ENCODE results near the gene LEPR.

LEPR gene

DNA sequence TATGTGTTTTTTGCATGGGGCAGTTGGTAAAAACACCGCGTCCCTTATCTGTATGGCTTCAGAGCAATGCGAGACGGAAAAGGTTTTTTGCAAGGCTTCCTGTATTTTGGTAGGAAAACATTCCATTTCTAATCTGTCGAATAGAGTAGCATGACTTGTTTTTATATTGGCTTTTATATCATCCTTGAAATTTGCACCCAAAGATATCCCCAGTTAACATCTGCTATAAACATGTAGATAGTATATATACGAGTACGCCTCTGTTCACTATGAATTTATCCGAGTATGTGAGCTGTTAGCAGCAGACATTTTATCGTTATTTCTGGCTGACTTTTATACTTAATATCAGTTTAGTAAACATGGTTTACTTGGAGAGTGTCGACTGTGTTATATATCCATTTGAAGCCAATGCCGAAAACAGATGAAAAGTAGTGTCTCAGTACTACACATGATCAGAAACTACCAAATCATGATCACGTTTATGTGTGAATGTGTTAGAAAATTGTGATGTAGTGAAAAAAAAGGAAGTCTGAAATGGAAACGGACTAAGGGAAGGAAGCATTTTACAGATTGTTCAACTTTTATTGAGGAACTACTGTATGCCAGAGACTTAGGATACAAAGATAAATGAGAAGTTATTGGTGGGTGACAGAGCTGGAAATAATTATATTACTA, 1.0 kb downstream of the LEPR start:
- no peak overlapping the region for H4K8ac ChIP-seq (ENCODE audit: low read length)
- H3K9ac ChIP-seq (ENCODE audit: low read length): peak overlapping the region; percentile 99
- no peaks in the 10 kb centered on the region for H3K9me3 ChIP-seq (ENCODE audit: control insufficient read depth, low read length)
- H2BK12ac ChIP-seq (ENCODE audit: low read length in 2 of 2): no peak overlapping the region
- H3K27me3 ChIP-seq (ENCODE audit: control insufficient read depth in 1 of 2, insufficient read depth in 1 of 2, low read length in 2 of 2): no peaks in the 10 kb centered on the region
- peak overlapping the region; percentile 95 for H2BK120ac ChIP-seq (ENCODE audit: low read depth, low read length)
- H3K79me1 ChIP-seq (replicated peaks; ENCODE audit: low read length, poor library complexity, severe bottlenecking): no peaks in the 10 kb centered on the region
- no peak for DNase-seq
- H3K23ac ChIP-seq (ENCODE audit: low read length in 2 of 2): no peak overlapping the region
- H2BK5ac ChIP-seq (ENCODE audit: low read depth, low read length, poor library complexity, severe bottlenecking): no peak overlapping the region
- H3K4me3 ChIP-seq (ENCODE audit: insufficient read depth in 1 of 2, low read depth in 1 of 2, low read length in 2 of 2): peak overlapping the region in 1 of 2 experiments; percentile 92
- H4K91ac ChIP-seq (ENCODE audit: low read length): no peak overlapping the region
- no peak overlapping the region for H2BK15ac ChIP-seq (ENCODE audit: low read depth, poor library complexity, severe bottlenecking)
- no peak overlapping the region for H3K14ac ChIP-seq (ENCODE audit: low read length in 2 of 2)
- peak overlapping the region; percentile 99 for H3K27ac ChIP-seq (ENCODE audit: low read length, poor library complexity, severe bottlenecking)
- H3K36me3 ChIP-seq (ENCODE audit: control insufficient read depth in 1 of 2, insufficient read depth in 2 of 2, low read depth in 1 of 2, low read length in 2 of 2): peaks cover 0 to 15% of the 10 kb centered on the region in 2 experiments
- WGBS: 5% methylated on average over 7 of the region's 13 CpGs
- peaks cover 15% of the 10 kb centered on the region for H3K4me1 ChIP-seq (ENCODE audit: control insufficient read depth, insufficient read depth, low read depth, low read length)
- H3K4me2 ChIP-seq (ENCODE audit: low read length, poor library complexity, severe bottlenecking): peak overlapping the region; percentile 18
- H3K4ac ChIP-seq (ENCODE audit: low read depth in 1 of 2, low read length in 2 of 2): peak overlapping the region in 1 of 2 experiments; percentile 96
- no peak overlapping the region for H2AK5ac ChIP-seq (ENCODE audit: low read length, severe bottlenecking)
- H2AFZ ChIP-seq (ENCODE audit: low read depth, low read length): peak overlapping the region; percentile 79
- H3K18ac ChIP-seq (ENCODE audit: low read depth in 1 of 2, low read length in 2 of 2): peak overlapping the region; percentile 93 to 100

DNA sequence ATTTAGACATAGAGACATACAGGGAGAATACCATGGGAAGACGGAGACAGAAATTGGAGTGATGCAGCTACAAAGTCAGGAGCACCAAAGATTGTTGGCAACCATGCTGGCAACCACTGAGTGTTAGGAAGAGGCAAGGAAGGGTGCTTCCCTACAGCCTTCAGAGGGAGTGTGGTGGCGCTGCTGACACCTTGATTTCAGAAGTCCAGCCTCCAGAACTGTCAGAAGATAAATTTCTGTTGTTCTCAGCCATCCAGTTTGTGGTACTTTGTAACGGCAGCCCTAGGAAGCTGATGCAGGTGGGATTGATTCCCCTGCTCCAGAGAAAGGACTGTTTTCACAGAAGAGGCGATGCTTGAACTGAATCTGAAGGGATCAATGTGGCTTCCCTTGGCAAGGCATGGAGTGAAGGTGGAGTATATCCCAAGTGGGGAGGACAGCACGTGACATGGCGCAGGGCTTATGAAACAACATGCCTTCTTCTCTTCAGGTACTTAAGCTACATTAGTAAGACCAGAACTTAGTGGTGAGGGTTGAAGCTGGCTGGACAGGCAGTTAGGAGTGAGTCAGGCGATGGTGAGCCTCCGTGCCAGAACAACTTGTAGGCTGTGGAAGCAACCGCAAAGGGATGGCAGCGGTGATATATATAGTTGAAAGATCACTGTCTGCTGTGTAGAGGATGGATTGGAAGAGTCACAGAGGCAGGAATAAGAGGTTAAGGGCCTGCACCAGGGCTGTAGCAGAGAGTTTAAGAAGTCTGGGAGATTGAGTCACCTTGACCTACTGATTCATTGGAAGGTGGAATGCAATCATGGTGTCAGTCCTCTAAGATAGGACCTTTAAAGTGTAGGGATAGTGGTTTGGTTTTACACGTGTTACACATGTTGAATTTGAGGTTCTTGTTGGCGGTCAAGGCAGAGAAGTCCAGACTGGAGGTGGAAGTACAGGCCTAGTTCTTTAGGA, 2.1 kb downstream of the LEPR start:
- H3K9me3 ChIP-seq (ENCODE audit: control insufficient read depth, low read length): no peaks in the 10 kb centered on the region
- peaks cover 4 to 24% of the 10 kb centered on the region in 2 experiments for H3K36me3 ChIP-seq (ENCODE audit: control insufficient read depth in 1 of 2, insufficient read depth in 2 of 2, low read depth in 1 of 2, low read length in 2 of 2)
- H4K91ac ChIP-seq (ENCODE audit: low read length): peak overlapping the region; percentile 81
- 83% methylated on average over 12 of the region's 12 CpGs for WGBS
- peak overlapping the region in 1 of 2 experiments; percentile 58 for H3K14ac ChIP-seq (ENCODE audit: low read length in 2 of 2)
- no peaks in the 10 kb centered on the region for H3K27me3 ChIP-seq (ENCODE audit: control insufficient read depth in 1 of 2, insufficient read depth in 1 of 2, low read length in 2 of 2)
- peaks cover 15% of the 10 kb centered on the region for H3K4me1 ChIP-seq (ENCODE audit: control insufficient read depth, insufficient read depth, low read depth, low read length)
- H2BK12ac ChIP-seq (ENCODE audit: low read length in 2 of 2): peak overlapping the region in 1 of 2 experiments; percentile 12
- H3K4ac ChIP-seq (ENCODE audit: low read depth in 1 of 2, low read length in 2 of 2): peak overlapping the region; percentile 7 to 52
- H3K79me1 ChIP-seq (replicated peaks; ENCODE audit: low read length, poor library complexity, severe bottlenecking): peaks cover 1% of the 10 kb centered on the region
- peak overlapping the region; percentile 14 for H3K4me2 ChIP-seq (ENCODE audit: low read length, poor library complexity, severe bottlenecking)
- H4K8ac ChIP-seq (ENCODE audit: low read length): peak overlapping the region; percentile 35
- peak overlapping the region in 1 of 2 experiments; percentile 41 for H3K23ac ChIP-seq (ENCODE audit: low read length in 2 of 2)
- no peak overlapping the region for H2AFZ ChIP-seq (ENCODE audit: low read depth, low read length)
- DNase-seq: peak; percentile 84
- H3K4me3 ChIP-seq (ENCODE audit: insufficient read depth in 1 of 2, low read depth in 1 of 2, low read length in 2 of 2): peak overlapping the region in 1 of 2 experiments; percentile 92
- no peak overlapping the region for H2BK15ac ChIP-seq (ENCODE audit: low read depth, poor library complexity, severe bottlenecking)
- H3K27ac ChIP-seq (ENCODE audit: low read length, poor library complexity, severe bottlenecking): peak overlapping the region; percentile 51
- H3K9ac ChIP-seq (ENCODE audit: low read length): peak overlapping the region; percentile 99
- peak overlapping the region; percentile 6 to 51 for H3K18ac ChIP-seq (ENCODE audit: low read depth in 1 of 2, low read length in 2 of 2)
- no peak overlapping the region for H2BK5ac ChIP-seq (ENCODE audit: low read depth, low read length, poor library complexity, severe bottlenecking)
- H2AK5ac ChIP-seq (ENCODE audit: low read length, severe bottlenecking): peak overlapping the region; percentile 88
- H2BK120ac ChIP-seq (ENCODE audit: low read depth, low read length): no peak overlapping the region

DNA sequence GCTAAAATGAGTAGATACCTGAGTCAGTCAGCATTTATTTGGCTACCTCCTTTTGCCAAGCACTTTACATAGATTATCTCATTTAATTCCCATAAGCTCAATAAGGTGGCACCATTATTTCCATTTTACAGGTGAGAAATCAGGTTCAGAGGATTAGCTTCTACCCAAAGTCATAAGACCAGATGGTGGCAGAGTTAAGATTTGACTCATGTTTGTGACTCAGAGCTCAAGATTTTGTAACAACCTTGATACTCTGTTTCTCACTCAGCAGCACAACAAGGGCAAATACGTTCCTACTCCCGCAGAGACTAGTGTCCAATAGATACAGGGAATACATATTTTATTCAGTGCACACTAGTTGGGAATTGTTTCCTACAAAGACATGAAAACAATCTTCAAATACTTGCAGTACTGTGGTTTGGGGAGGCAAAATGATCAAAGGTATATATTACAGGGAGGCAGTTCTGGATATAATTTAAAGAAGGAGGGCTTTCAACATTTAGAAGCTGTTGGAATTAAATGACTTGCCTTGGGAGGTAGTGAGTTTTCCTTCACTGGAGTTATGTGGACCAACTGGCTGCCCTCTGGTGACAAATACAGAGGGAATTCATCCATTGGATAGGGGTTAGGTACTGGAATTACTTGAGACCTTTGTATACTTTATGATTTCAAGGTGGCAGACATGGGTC, 3.6 kb downstream of the LEPR start:
- no CpG with 5 or more reads among the region's 2 CpGs for WGBS
- peak; percentile 87 for DNase-seq
- Histone ChIP-seq H3K18ac (ENCODE audit: low read depth in 1 of 2, low read length in 2 of 2) (no peak overlapping the region), H3K36me3 (ENCODE audit: control insufficient read depth in 1 of 2, insufficient read depth in 2 of 2, low read depth in 1 of 2, low read length in 2 of 2) (peaks cover 5 to 39% of the 10 kb centered on the region in 2 experiments), H3K79me1 (replicated peaks; ENCODE audit: low read length, poor library complexity, severe bottlenecking) (peaks cover 1% of the 10 kb centered on the region), H4K8ac (ENCODE audit: low read length) (no peak overlapping the region), H3K9me3 (ENCODE audit: control insufficient read depth, low read length) (no peaks in the 10 kb centered on the region), H2BK5ac (ENCODE audit: low read depth, low read length, poor library complexity, severe bottlenecking) (peak overlapping the region; percentile 22), H3K14ac (ENCODE audit: low read length in 2 of 2) (no peak overlapping the region), H2AK5ac (ENCODE audit: low read length, severe bottlenecking) (peak overlapping the region; percentile 78), H4K91ac (ENCODE audit: low read length) (no peak overlapping the region), H3K4me1 (ENCODE audit: control insufficient read depth, insufficient read depth, low read depth, low read length) (peaks cover 16% of the 10 kb centered on the region), H3K27ac (ENCODE audit: low read length, poor library complexity, severe bottlenecking) (peak overlapping the region; percentile 95), H2BK120ac (ENCODE audit: low read depth, low read length) (no peak overlapping the region), H3K4me2 (ENCODE audit: low read length, poor library complexity, severe bottlenecking) (no peak overlapping the region), H3K9ac (ENCODE audit: low read length) (peak overlapping the region; percentile 64), H3K27me3 (ENCODE audit: control insufficient read depth in 1 of 2, insufficient read depth in 1 of 2, low read length in 2 of 2) (no peaks in the 10 kb centered on the region), H3K4me3 (ENCODE audit: insufficient read depth in 1 of 2, low read depth in 1 of 2, low read length in 2 of 2) (peak overlapping the region in 1 of 2 experiments; percentile 25), H2BK15ac (ENCODE audit: low read depth, poor library complexity, severe bottlenecking) (no peak overlapping the region), H2BK12ac (ENCODE audit: low read length in 2 of 2) (no peak overlapping the region), H3K4ac (ENCODE audit: low read depth in 1 of 2, low read length in 2 of 2) (no peak overlapping the region), H2AFZ (ENCODE audit: low read depth, low read length) (no peak overlapping the region), H3K23ac (ENCODE audit: low read length in 2 of 2) (no peak overlapping the region)
